NCI-H446 (cell line): ENCODE measurements around the gene CELSR2.

Experiments
- DNase-seq, 2 experiments: peaks; one replicate each; lab custom pipeline; 2025; lab: John Stamatoyannopoulos, UW

Gene CELSR2

DNA sequence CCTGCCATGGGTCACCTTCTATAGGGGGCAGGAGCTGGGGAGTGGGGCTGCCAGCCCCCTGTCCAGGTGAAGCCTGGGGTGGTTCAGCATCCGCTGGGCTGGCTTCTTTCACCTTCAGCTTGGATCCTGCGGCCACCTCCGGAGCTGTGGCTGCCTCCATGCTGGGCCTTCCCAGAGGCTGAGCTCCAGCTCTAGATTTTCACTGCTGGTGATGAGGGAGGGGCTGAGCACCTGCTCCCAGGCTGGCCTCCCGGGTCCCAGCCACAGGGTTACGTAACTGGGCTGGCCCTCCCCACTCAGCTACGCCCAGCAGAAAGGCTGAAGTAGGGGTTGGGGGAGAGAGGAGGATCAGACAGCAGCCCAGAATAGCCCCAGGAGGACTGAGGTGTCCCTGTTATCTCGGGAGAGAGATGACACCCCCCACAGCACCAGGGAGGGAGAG lies 57.5 kb downstream of the CELSR2 start, which contains the start of gene MYBPHL:
TSS of gene MYBPHL (minus strand) at position 180 of the 442 bp plus-strand sequence. CDS start at position 160, 20 bp downstream.
- no peak for DNase-seq

DNA sequence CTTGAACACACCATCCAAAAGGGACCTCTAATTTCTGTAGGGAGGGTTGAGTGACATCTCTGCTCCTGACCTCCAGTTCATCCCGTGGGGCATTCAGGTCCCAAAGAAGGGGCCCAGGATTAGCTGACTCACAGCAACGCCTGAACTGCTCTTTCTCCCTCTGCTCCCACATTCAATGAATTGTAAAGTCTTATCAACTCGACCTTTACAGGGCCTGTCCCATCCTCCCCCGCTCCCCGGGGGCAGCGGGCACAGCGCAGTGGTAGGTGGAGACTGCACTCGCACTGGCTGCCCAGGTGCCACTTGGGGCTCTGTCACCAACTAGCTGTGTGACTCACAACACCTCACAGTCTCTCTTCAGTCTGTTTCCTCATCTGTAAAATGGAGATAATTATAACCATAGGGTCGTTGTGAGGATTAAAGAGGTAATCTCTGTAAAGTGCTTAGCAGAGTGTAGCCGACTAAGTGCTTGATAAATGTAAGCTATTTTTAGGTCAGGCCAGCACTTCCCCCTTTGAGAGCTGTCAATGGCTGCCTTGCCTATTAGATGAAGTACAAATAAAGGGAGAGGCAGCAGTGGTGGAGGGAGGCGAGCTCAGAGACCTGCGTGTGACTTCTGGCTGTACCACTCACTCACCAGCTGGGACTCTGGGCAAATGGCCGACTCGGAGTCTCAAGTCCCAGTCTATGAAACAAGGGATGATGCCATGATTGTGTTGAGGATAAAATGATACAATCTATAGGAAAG lies 58.1 kb downstream of the CELSR2 start:
- peak; percentile 45 to 82 for DNase-seq

DNA sequence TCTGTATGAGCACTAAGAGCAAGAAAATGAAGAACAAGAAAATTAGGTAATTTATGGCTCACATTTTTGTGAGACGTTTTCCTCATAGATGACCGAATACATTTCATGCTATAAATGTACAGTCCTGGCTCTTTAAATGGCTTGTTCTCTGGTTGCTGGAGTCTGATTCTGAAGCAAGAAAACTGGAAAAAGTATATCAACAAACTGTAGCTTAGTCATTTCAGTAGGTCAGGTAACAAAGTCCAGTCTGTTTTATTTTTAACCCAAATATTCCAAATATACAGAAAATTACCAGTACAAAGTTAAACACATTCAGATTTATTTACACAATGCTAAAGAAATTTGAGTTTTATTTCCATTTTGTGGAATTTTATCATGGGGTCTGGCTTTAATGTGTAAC lies 60.0 kb downstream of the CELSR2 start:
- no peak for DNase-seq

- peak; percentile 23 to 50 for DNase-seq
Measured at GRCh38 chr1:109312246-109312645, 62.9 kb downstream of the CELSR2 start.

- DNase-seq: peak; percentile 23 to 77
Measured at GRCh38 chr1:109312978-109313775, 63.8 kb downstream of the CELSR2 start.

DNA sequence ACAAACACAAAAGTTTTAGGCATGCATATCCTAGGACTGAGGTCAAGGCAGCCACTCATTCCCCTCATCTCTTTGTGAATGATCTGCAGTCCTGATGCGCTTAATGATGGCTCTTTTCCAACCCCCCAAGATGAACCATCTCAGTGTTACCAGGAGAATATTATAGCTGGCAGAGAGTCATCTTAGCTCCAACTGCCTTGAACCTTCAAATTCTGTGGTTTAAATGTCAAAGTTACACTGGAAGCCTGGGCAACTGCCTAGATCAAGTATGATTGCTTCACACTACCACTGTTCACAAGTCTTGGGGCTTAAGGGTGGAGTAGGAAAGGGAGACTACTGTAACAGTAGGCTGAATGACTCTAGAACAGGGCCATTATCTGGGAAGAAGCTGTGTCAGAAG lies 65.5 kb downstream of the CELSR2 start:
- DNase-seq: peak in 1 of 2 experiments; percentile 20

GRCh38 chr1:109315288-109315687 lies 65.9 kb downstream of the CELSR2 start:
- DNase-seq: no peak

GRCh38 chr1:109316506-109316905 lies 67.2 kb downstream of the CELSR2 start:
- no peak for DNase-seq

DNA sequence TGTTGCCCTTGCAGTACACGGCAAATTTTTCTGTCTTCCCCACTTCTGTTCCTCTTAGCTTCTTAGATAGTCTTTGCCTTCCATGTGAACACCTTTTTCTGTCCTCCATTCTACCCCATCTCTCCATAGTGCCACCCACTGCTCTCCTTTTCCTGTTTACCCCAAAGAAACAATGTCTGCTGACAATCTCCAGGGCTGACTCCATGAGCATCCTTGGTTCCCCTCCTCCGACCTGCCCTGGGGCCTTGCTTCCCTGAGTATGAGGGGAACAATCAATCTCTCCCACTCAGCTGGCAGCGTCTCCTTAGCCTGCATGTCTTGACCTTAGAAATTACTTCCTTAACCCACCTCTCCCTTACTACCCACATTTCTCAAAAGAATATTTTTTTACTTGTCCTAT lies 69.8 kb downstream of the CELSR2 start:
- DNase-seq: no peak

GRCh38 chr1:109322974-109323373 lies 73.6 kb downstream of the CELSR2 start:
- no peak for DNase-seq
